K562 (cell line): ENCODE data around the gene TAF15. TPM values are rescaled to one million over a fixed set of nuclear protein-coding genes. Genes with fewer than 3 reads are reported as not detected.

ENCODE experiments used
- ATAC-seq: fragments of 200-7000 bp; cut with Tn5 transposase; 3 replicates; pipeline ENCODE4 v1.9.1; 2020; ENCODE audit warnings: moderate library complexity
- BruUV-seq: library from RNA; stranded (reverse); fragments of 400-500 nt; replicated peaks from 2 replicates; lab custom pipeline; 2021; lab: Mats Ljungman, UMichigan
- CTCF ChIA-PET: fragments of 300-600 bp; formaldehyde crosslinking; extraction: SDS; loops from one replicate; lab custom pipeline; 2021; ENCODE audit warnings: low intra/inter-chr PET ratio; lab: Yijun Ruan, JAX
- POLR2A ChIA-PET: fragments of 300-600, 350-650 bp; sonication (Branson Sonifier 250); formaldehyde crosslinking; extraction: SDS; loops from one replicate; lab custom pipeline; 2021; ENCODE audit warnings: antibody characterized with exemption, inconsistent platforms; lab: Yijun Ruan, JAX
- DNase-seq, 4 experiments: peaks; one replicate each; pipeline versions ENCODE4 v3.0.0 to v3.0.0-alpha.2; 2011 to 2018; ENCODE audit warnings: low spot score in 3 of 4, mixed read lengths in 3 of 4; ENCODE audit errors: extremely low read depth in 1 of 4
- FAIRE-seq: peaks from 2 replicates; lab custom pipeline; 2011; peaks lifted over from hg19 to GRCh38; lab: Jason Lieb, UNC
- H2AFZ ChIP-seq: 2 replicates; pipeline ENCODE4 v1.6.0; 2011; ENCODE audit warnings: low read depth, low read length, control low read depth, inconsistent platforms
- H3K27ac ChIP-seq: fragments of 200-600 bp; 3 replicates; pipeline ENCODE4 v1.8.0; 2011; ENCODE audit warnings: low read depth, mild to moderate bottlenecking, control low read depth, inconsistent platforms, low read length, moderate library complexity, mixed read lengths; ENCODE audit errors: extremely low read depth
- H3K27me3 ChIP-seq, 2 experiments: fragments of 300-600 bp in 1 of 2; 2 replicates in 1 of 2; 3 replicates in 1 of 2; pipeline versions ENCODE4 v1.6.0 to v1.8.0; 2011; ENCODE audit warnings: inconsistent platforms in 2 of 2, low read length in 2 of 2, mild to moderate bottlenecking in 1 of 2, mixed read lengths in 1 of 2, moderate library complexity in 1 of 2; ENCODE audit not compliant: control insufficient read depth in 2 of 2, insufficient read depth in 2 of 2
- H3K36me3 ChIP-seq: fragments of 300-600 bp; 3 replicates; pipeline ENCODE4 v1.8.0; 2011; ENCODE audit warnings: mild to moderate bottlenecking, low read length, inconsistent platforms; ENCODE audit not compliant: control insufficient read depth, insufficient read depth
- H3K4me1 ChIP-seq, 2 experiments: fragments of 200-600 bp in 1 of 2; replicated peaks in 1 of 2; 2 replicates in 1 of 2; 3 replicates in 1 of 2; pipeline versions ENCODE4 v1.5.1 to v1.8.0; 2011; ENCODE audit warnings: inconsistent platforms in 2 of 2, low read length in 2 of 2, mild to moderate bottlenecking in 1 of 2, mixed read lengths in 1 of 2, moderate library complexity in 1 of 2; ENCODE audit not compliant: control insufficient read depth in 2 of 2, insufficient read depth in 2 of 2
- H3K4me2 ChIP-seq: 2 replicates; pipeline ENCODE4 v1.6.1; 2011; ENCODE audit warnings: low read length, control low read depth, inconsistent platforms, mixed read lengths; ENCODE audit not compliant: insufficient read depth
- H3K4me3 ChIP-seq: fragments of 200-600 bp; sonication (generic), shearing (Covaris generic); 2 replicates; pipeline ENCODE4 v1.5.1; 2016; ENCODE audit warnings: control low read depth, inconsistent platforms
- H3K79me2 ChIP-seq: fragments of 200-600 bp; 3 replicates; pipeline ENCODE4 v1.8.0; 2011; ENCODE audit warnings: low read length, inconsistent platforms; ENCODE audit not compliant: control insufficient read depth, insufficient read depth
- H3K9ac ChIP-seq, 2 experiments: 2 replicates each; pipeline versions ENCODE4 v1.6.0 to v1.6.1; 2011; ENCODE audit warnings: low read depth in 2 of 2, low read length in 2 of 2, control low read depth in 1 of 2, inconsistent platforms in 1 of 2, mild to moderate bottlenecking in 1 of 2, mixed read lengths in 1 of 2; ENCODE audit not compliant: insufficient read depth in 1 of 2
- H3K9me1 ChIP-seq: one replicate; pipeline ENCODE4 v1.6.0; 2011; ENCODE audit warnings: inconsistent platforms, mild to moderate bottlenecking, low read length, moderate library complexity; ENCODE audit not compliant: control insufficient read depth, insufficient read depth
- H3K9me3 ChIP-seq: replicated peaks from 2 replicates; pipeline ENCODE4 v1.5.1; 2011; ENCODE audit warnings: low read depth, low read length, inconsistent platforms; ENCODE audit not compliant: control insufficient read depth, insufficient read depth
- H4K20me1 ChIP-seq: replicated peaks from 2 replicates; pipeline ENCODE4 v1.6.1; 2011; ENCODE audit warnings: low read length, inconsistent platforms, mixed read lengths; ENCODE audit not compliant: control insufficient read depth, insufficient read depth
- ARNT ChIP-seq, 2 experiments: fragments of 450-650 bp; IDR thresholded peaks; 2 replicates each; pipeline ENCODE4 v1.6.1; 2016; ENCODE audit warnings: mild to moderate bottlenecking in 1 of 2
- BRF2 ChIP-seq: IDR thresholded peaks from 3 replicates; pipeline ENCODE4 v1.6.1; 2011; ENCODE audit warnings: borderline replicate concordance, mild to moderate bottlenecking; ENCODE audit not compliant: insufficient read length, insufficient read depth
- CBFA2T3 ChIP-seq: fragments of 450-650 bp; IDR thresholded peaks from 2 replicates; pipeline ENCODE4 v1.6.1; 2017
- COPS2 ChIP-seq: fragments of 450-650 bp; conservative IDR thresholded peaks from 2 replicates; pipeline ENCODE4 v1.6.1; 2016; ENCODE audit warnings: mild to moderate bottlenecking, moderate library complexity
- EHMT2 ChIP-seq: fragments of 450-650 bp; IDR thresholded peaks from 2 replicates; pipeline ENCODE4 v1.6.1; 2018; ENCODE audit warnings: antibody characterized with exemption
- ELK3 ChIP-seq: fragments of 450-650 bp; formaldehyde crosslinking; IDR thresholded peaks from 2 replicates; pipeline ENCODE4 v1.4.0; 2020; ENCODE audit warnings: mild to moderate bottlenecking
- KAT7 ChIP-seq: sonication (generic); formaldehyde crosslinking; IDR thresholded peaks from 2 replicates; pipeline ENCODE4 v1.8.0; 2022; ENCODE audit warnings: missing genetic modification reagents, mild to moderate bottlenecking, borderline replicate concordance
- MXI1 ChIP-seq: IDR thresholded peaks from 2 replicates; pipeline ENCODE4 v1.6.1; 2011; ENCODE audit warnings: low read depth, mild to moderate bottlenecking, improper control_type of control experiment, low read length
- NONO ChIP-seq, 2 experiments: fragments of 200-400 bp in 1 of 2; fragments of 450-650 bp in 1 of 2; formaldehyde crosslinking in 1 of 2; IDR thresholded peaks; 2 replicates each; pipeline ENCODE4 v1.6.1; 2017; ENCODE audit warnings: low read depth in 2 of 2, mild to moderate bottlenecking in 2 of 2, moderate library complexity in 2 of 2, low read length in 1 of 2
- NR0B1 ChIP-seq: fragments of 450-650 bp; IDR thresholded peaks from one replicate; pipeline ENCODE4 v1.6.1; 2018; ENCODE audit warnings: mild to moderate bottlenecking, moderate library complexity; ENCODE audit not compliant: partially characterized antibody
- POLR2AphosphoS5 ChIP-seq: IDR thresholded peaks from 2 replicates; pipeline ENCODE4 v1.6.1; 2011; ENCODE audit warnings: mild to moderate bottlenecking, low read depth, low read length, moderate library complexity; ENCODE audit not compliant: control insufficient read depth, insufficient read depth
- PURB ChIP-seq: sonication (generic); formaldehyde crosslinking; IDR thresholded peaks from 2 replicates; pipeline ENCODE4 v1.9.0; 2021; ENCODE audit warnings: low read depth, mild to moderate bottlenecking, missing genetic modification reagents
- TFAP4 ChIP-seq: sonication (generic); formaldehyde crosslinking; IDR thresholded peaks from 2 replicates; pipeline ENCODE4 v1.8.0; 2022; ENCODE audit warnings: missing genetic modification reagents, mild to moderate bottlenecking, moderate library complexity, borderline replicate concordance
- U2AF2 ChIP-seq: fragments of 200-400 bp; formaldehyde crosslinking; optimal IDR thresholded peaks from 2 replicates; pipeline ENCODE3; 2017; ENCODE audit warnings: low read depth, mild to moderate bottlenecking, low read length
- ZNF12 ChIP-seq: sonication (generic); formaldehyde crosslinking; IDR thresholded peaks from 2 replicates; pipeline ENCODE4 v1.4.0; 2020; ENCODE audit warnings: mild to moderate bottlenecking, missing genetic modification reagents
- ZNF121 ChIP-seq: sonication (generic); formaldehyde crosslinking; conservative IDR thresholded peaks from 2 replicates; pipeline ENCODE4 v1.8.0; 2022; ENCODE audit warnings: missing genetic modification reagents
- ZNF431 ChIP-seq: sonication (generic); formaldehyde crosslinking; IDR thresholded peaks from 2 replicates; pipeline ENCODE4 v1.8.0; 2022; ENCODE audit warnings: mild to moderate bottlenecking, missing genetic modification reagents
- ZNF512 ChIP-seq: IDR thresholded peaks from 2 replicates; pipeline ENCODE4 v1.6.1; 2016; ENCODE audit warnings: missing genetic modification characterization, missing compliant biosample characterization
- WGBS: fragments of 100-300 bp; shearing (Covaris generic); methylation state at CpG from one replicate; pipeline ENCODE4 v1.1.6; 2016; ENCODE audit warnings: low coverage, mixed read lengths; ENCODE audit not compliant: insufficient coverage; ENCODE audit errors: missing lambda C conversion rate; 5-methylcytosine and 5-hydroxymethylcytosine counted together
- in situ Hi-C: fragments of 300-500 bp; cut with MboI; formaldehyde crosslinking; loops from 4 replicates; pipeline ENCODE4 v1.15.0; 2018; ENCODE audit warnings: inconsistent platforms, mixed read lengths
- intact Hi-C: fragments of 100-400 bp; cut with micrococcal nuclease; formaldehyde crosslinking; loops from 2 replicates; pipeline ENCODE4 v1.14.2; 2022
- polyA plus RNA-seq, 8 experiments: library from polyadenylated mRNA; depleted of rRNA in 4 of 8; stranded (reverse) in 5 of 8; unstranded in 3 of 8; fragments of >200 nt; fragmentation: Nextera tagmentation in 2 of 8; fragmentation: Illumina TruSeq in 1 of 8; extraction: Ambion mirVana in 2 of 8; extraction: Trizol in 1 of 8; gene quantifications; 2 replicates each; pipeline versions ENCODE4 v1.2.1 to v1.2.3, GENCODE V29; 2011 to 2014; ENCODE audit warnings: inconsistent platforms in 1 of 8, missing spikeins in 1 of 8
- total RNA-seq, 7 experiments: library from RNA; depleted of rRNA in 6 of 7; stranded (reverse); fragments of >200 nt in 6 of 7; fragmentation: Illumina TruSeq in 2 of 7; extraction: Trizol in 2 of 7; gene quantifications; 2 replicates each; pipeline versions ENCODE4 v1.2.1 to v1.2.3, GENCODE V29; 2011 to 2021; ENCODE audit warnings: low replicate concordance in 1 of 7

TAF15 gene
- total and polyA plus RNA-seq, 9 of the 15 experiments (the other 6 are each of a cell fraction or from before 2014, with no cell fraction given): 4.1 to 272 (median 56.8) TPM

GRCh38 chr17:35790841-35791240 is 18.4 kb upstream of the TAF15 start:
- Histone ChIP-seq H4K20me1 (no peaks in the 10 kb centered on the region; the same call in 1 of the 2 replicates), H2AFZ (no peak overlapping the region), H3K4me3 (no peak overlapping the region), H3K4me1 (peaks cover 0 to 14% of the 10 kb centered on the region in 2 experiments; a peak in 4 of 5 replicates), H3K9me1 (no peaks in the 10 kb centered on the region), H3K9ac (no peak overlapping the region), H3K9me3 (no peaks in the 10 kb centered on the region), H3K4me2 (no peak overlapping the region), H3K27ac (no peak overlapping the region), H3K79me2 (no peaks in the 10 kb centered on the region), H3K27me3 (peaks cover 50 to 55% of the 10 kb centered on the region in 2 experiments), H3K36me3 (no peaks in the 10 kb centered on the region)
- 5% methylated on average over 3 of the region's 3 CpGs for WGBS
- POLR2A ChIA-PET: interaction anchor here (1.9 kb wide), 1 partner anchor 10 kb away, joined by 5 read pairs; no protein-coding TSS in a partner anchor
- intact Hi-C loops (no loop called here), in situ Hi-C loops (no loop called here)
- no peak for ATAC-seq
- DNase-seq: no peak
- CTCF ChIA-PET: no interaction called here
- FAIRE-seq: no peak
- BruUV-seq: no TSS peak
- TF ChIP-seq MXI1: no peak
- no peak for TF ChIP-seq U2AF2
- no peak for TF ChIP-seq KAT7 (CRISPR knock-in tag)
- TF ChIP-seq ZNF512 (tag): no peak
- no peak for TF ChIP-seq NR0B1
- no peak for TF ChIP-seq POLR2AphosphoS5
- no peak for TF ChIP-seq ZNF121 (CRISPR knock-in tag)
- no peak for TF ChIP-seq ELK3 (CRISPR knock-in tag)
- no peak for TF ChIP-seq ZNF12 (CRISPR knock-in tag)
- TF ChIP-seq TFAP4 (CRISPR knock-in tag): no peak
- no peak for TF ChIP-seq EHMT2
- no peak for TF ChIP-seq CBFA2T3
- no peak for TF ChIP-seq ARNT (IDR thresholded peaks at IDR 0.05)
- no peak for TF ChIP-seq COPS2
- no peak for TF ChIP-seq PURB (CRISPR knock-in tag)
- no peak for TF ChIP-seq ZNF431 (CRISPR knock-in tag)
- no peak for TF ChIP-seq NONO (IDR thresholded peaks at IDR 0.05; ENCODE audit: low read depth in 2 of 2, low read length in 1 of 2)
- TF ChIP-seq BRF2: no peak
